GM15510 (cell line): ENCODE results near the gene CPNE8.

Source experiments
- POLR2A ChIP-seq: IDR thresholded peaks from 3 replicates; pipeline ENCODE4 v1.6.1; 2011; ENCODE audit warnings: borderline replicate concordance; ENCODE audit not compliant: insufficient read length; ENCODE audit errors: extremely low read depth

Gene CPNE8

GRCh38 chr12:38823314-38823713 is 82.1 kb downstream of the CPNE8 start:
- TF ChIP-seq POLR2A = no peak

DNA sequence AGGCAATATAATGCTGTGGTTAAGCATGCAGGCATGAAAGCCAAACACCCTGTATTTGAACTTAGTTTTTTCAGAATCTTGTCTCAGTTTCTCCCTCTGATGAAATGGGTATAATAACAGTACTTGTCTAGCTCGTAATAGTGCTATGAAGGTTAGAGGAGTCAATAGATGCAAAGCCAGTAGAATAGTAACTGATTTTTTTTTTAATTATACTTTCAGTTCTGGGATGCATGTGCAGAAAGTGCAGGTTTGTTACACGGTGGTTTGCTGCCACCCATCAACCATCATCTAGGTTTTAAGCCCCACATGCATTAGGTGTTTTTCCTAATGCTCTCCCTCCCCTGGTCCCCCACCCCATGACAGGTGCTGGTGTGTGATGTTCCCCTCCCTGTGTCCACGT is 87.4 kb downstream of the CPNE8 start:
- TF ChIP-seq POLR2A = no peak

GRCh38 chr12:38813923-38814322 is 91.5 kb downstream of the CPNE8 start:
- no peak for TF ChIP-seq POLR2A

DNA sequence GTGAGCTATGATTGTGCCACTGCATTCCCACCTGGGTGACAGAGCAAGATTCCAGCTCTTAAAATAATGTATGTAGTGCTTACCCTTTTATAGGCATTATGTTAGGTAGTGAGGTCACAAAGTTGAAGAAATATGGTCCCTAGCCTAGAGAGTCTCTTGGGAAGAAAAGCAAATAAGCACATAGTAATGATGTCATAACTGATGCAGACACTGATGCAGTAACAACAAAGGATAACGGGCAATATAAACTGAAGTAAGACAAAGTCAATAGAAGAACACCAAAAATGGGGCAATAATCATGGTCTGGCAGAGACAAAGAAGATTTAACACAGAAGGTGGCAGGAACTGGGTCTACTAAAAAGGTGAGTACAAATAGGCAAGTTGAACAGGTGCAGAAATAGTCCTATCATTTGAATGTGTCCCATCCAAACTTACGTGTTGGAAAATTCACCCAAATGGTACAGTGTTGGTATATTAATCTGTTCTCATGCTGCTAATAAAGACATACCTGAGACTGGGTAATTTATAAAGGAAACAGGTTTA is 93.5 kb downstream of the CPNE8 start:
- no peak for TF ChIP-seq POLR2A

GRCh38 chr12:38809832-38810231 is 95.6 kb downstream of the CPNE8 start:
- TF ChIP-seq POLR2A = no peak

DNA sequence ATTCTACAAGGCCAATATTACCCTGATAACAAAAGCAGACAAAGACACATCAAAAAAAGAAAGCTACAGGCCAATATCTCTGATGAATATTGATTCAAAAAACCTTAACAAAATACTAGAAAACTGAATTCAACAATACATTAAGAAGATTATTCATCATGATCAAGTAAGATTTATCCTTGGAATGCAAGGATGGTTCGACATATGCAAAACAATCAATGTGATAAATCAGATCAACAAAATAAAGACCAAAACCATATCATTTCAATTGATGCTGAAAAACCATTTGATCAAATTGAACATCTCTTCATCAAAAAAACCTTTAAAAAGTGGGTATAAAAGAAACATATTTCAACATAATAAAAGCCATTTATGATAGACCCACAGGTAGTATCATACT is 117.3 kb downstream of the CPNE8 start:
- no peak for TF ChIP-seq POLR2A

GRCh38 chr12:38785381-38785780 is 120.0 kb downstream of the CPNE8 start:
- TF ChIP-seq POLR2A = no peak

DNA sequence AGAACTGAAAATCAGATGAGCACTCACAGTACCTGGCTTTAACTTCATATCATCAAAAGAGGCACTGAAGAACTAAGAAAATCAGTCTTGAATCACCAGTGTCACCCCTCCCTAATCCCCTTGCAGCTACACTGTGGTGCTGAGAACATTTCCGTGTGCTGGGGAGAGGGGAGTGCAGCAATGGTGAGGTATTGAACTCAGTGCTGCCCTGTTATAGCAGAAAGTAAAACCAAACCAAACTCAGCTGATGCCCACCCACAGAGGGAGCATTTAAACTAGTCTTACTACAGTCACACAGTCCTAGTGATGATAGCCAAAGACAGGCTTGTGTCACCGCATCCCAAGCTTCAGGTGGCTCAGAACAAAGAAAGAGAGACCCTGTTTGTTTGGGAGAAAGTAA is 122.1 kb downstream of the CPNE8 start:
- no peak for TF ChIP-seq POLR2A

- no peak for TF ChIP-seq POLR2A
Observed at GRCh38 chr12:38782359-38782758, 123.0 kb downstream of the CPNE8 start.

DNA sequence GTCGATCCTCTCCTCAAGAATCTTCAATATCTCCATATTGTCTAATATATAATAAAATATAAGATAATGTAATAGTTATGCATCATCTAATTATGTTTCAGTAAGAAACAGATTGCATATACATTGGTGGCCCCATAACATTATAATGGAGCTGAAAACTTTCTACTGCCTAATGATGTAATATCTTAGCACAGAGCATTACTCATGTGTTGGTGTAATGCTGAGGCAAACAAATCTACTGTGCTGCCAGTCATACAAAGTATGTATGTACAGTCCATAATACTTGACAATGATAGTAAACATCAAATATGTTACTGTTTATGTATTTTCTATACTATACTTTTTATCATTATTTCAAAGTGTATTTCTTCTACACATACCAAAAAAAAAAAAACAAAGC is 128.7 kb downstream of the CPNE8 start:
- TF ChIP-seq POLR2A = no peak

DNA sequence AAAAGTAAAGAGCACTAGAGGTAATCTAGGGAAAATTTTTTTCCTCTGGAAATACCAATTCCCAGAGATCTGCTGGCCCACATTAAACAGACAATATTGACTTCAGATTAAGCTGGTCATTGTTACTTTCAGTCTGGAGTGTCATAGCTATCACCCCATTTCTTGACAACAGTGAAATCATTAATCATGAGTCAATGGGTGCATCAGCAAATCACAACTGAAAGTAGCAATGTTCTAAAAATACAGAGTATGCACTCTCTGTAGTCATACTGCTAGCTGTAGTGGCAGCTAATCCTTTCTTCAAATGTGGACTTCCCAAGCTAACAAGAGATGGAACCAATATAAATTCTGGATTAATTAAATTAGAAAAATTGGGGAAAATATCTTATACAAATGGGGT is 129.9 kb downstream of the CPNE8 start:
- no peak for TF ChIP-seq POLR2A

- TF ChIP-seq POLR2A = no peak
Observed at GRCh38 chr12:38772437-38772836, 133.0 kb downstream of the CPNE8 start.

- no peak for TF ChIP-seq POLR2A
Observed at GRCh38 chr12:38771871-38772270, 133.5 kb downstream of the CPNE8 start.

- no peak for TF ChIP-seq POLR2A
Observed at GRCh38 chr12:38761636-38762342, 143.6 kb downstream of the CPNE8 start.

GRCh38 chr12:38761111-38761510 is 144.3 kb downstream of the CPNE8 start:
- no peak for TF ChIP-seq POLR2A

DNA sequence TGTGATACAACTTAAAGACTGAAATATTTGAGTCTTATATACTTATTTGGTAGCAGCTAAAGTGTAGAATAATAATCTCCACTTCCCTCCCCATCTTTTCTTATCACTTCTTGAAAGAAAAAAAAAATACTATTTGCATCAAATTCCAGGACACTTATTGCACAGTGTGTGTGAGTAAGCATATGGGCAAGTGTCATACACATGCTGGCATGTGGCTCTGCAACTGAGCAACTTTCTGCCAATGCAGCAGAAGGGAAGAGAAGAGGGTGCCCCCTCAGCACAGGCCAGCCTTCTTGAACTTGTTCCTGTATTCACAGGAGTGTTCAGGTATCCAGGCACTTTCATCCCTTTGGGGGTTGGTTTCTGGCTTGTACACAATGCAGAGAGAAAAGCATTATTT is 145.8 kb downstream of the CPNE8 start:
- TF ChIP-seq POLR2A = no peak
